Measurements from ENCODE around the gene ZNF598. TPM values are rescaled to one million over a fixed set of nuclear protein-coding genes. Genes with fewer than 3 reads are reported as not detected.
A peak's percentile ranks its signal among the peaks of the same experiment; 100 is the strongest.

Gene ZNF598
- total and polyA plus RNA-seq, 2 of the 13 experiments (the other 11 are each of a cell fraction or from before 2014, with no cell fraction given) = 13.5 to 14.2 TPM

DNA sequence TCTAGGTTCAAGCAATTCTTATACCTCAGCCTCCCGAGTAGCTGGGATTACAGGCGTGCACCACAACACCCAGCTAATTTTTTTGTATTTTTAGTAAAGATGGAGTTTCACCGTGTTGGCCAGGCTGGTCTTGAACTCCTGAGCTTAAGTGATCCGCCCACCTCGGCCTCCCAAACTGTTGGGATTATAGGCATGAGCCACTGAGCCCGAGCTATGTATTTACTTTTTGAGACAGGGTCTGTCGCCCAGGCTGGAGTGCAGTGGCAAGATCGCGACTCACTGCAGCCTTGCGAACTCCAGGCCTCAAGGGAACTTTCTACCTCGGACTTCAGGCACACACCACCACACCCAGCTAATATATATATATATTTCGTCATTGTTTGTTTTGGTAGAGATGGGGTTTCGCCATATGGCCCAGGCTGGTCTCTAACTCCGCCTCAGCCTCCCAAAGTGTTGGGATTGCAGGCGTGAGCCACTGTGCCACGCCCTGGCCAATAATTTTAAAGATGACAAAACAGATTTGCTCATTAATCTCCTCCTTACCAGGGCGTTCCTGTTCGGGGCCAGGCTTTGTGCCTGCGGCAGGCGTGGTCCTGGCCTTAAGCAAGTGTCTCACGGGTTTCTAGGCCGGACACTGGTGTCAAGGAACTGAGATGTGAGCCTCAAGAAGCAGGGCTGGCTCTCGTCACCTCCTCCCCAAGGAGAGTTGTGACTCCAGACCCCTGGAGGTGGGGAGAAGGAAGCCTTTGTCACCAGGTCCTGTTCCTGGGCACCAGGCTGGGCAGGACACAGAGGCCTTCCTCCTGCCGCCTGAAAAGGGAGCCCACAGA lies 5.7 kb upstream of the ZNF598 start (continued):
- TF ChIP-seq CBX5 (CRISPR knock-in tag; IDR thresholded peaks at IDR 0.05; ENCODE audit: borderline replicate concordance) (no peak), ZMAT3 (CRISPR knock-in tag; conservative IDR thresholded peaks at IDR 0.05) (no peak), ZNF672 (CRISPR knock-in tag; IDR thresholded peaks at IDR 0.05) (no peak), MEIS1 (CRISPR knock-in tag; IDR thresholded peaks at IDR 0.05; ENCODE audit: borderline replicate concordance) (no peak), PHF21A (CRISPR knock-in tag; IDR thresholded peaks at IDR 0.05) (peak; percentile 14; the same call in 1 of the 2 replicates), MYC (CRISPR knock-in tag; IDR thresholded peaks at IDR 0.05; ENCODE audit: borderline replicate concordance) (peak; percentile 29; the same call in 1 of the 2 replicates), SAP130 (CRISPR knock-in tag; IDR thresholded peaks at IDR 0.05; ENCODE audit: low read depth) (peak; percentile 50), RCOR2 (CRISPR knock-in tag; IDR thresholded peaks at IDR 0.05) (0 out of 2 replicates have a peak, but pooled peaks have one; percentile 32), RAD21 (CRISPR knock-in tag; IDR thresholded peaks at IDR 0.05) (no peak), AHR (CRISPR knock-in tag; IDR thresholded peaks at IDR 0.05) (no peak), MAFG (CRISPR knock-in tag; IDR thresholded peaks at IDR 0.05) (no peak), ETV5 (CRISPR knock-in tag; IDR thresholded peaks at IDR 0.05; ENCODE audit: borderline replicate concordance) (no peak), ZBTB7A (CRISPR knock-in tag; IDR thresholded peaks at IDR 0.05) (no peak), ZNF567 (CRISPR knock-in tag; IDR thresholded peaks at IDR 0.05; ENCODE audit: borderline replicate concordance) (no peak), SNRNP70 (IDR thresholded peaks at IDR 0.05; ENCODE audit: low read depth, low read length) (no peak), RBM39 (IDR thresholded peaks at IDR 0.05; ENCODE audit: low read depth, low read length, poor library complexity, severe bottlenecking) (no peak), ZFP36L2 (CRISPR knock-in tag; IDR thresholded peaks at IDR 0.05) (no peak), GLI4 (CRISPR knock-in tag; IDR thresholded peaks at IDR 0.05; ENCODE audit: borderline replicate concordance) (no peak)
- TF ChIP-seq, protein P1, sequence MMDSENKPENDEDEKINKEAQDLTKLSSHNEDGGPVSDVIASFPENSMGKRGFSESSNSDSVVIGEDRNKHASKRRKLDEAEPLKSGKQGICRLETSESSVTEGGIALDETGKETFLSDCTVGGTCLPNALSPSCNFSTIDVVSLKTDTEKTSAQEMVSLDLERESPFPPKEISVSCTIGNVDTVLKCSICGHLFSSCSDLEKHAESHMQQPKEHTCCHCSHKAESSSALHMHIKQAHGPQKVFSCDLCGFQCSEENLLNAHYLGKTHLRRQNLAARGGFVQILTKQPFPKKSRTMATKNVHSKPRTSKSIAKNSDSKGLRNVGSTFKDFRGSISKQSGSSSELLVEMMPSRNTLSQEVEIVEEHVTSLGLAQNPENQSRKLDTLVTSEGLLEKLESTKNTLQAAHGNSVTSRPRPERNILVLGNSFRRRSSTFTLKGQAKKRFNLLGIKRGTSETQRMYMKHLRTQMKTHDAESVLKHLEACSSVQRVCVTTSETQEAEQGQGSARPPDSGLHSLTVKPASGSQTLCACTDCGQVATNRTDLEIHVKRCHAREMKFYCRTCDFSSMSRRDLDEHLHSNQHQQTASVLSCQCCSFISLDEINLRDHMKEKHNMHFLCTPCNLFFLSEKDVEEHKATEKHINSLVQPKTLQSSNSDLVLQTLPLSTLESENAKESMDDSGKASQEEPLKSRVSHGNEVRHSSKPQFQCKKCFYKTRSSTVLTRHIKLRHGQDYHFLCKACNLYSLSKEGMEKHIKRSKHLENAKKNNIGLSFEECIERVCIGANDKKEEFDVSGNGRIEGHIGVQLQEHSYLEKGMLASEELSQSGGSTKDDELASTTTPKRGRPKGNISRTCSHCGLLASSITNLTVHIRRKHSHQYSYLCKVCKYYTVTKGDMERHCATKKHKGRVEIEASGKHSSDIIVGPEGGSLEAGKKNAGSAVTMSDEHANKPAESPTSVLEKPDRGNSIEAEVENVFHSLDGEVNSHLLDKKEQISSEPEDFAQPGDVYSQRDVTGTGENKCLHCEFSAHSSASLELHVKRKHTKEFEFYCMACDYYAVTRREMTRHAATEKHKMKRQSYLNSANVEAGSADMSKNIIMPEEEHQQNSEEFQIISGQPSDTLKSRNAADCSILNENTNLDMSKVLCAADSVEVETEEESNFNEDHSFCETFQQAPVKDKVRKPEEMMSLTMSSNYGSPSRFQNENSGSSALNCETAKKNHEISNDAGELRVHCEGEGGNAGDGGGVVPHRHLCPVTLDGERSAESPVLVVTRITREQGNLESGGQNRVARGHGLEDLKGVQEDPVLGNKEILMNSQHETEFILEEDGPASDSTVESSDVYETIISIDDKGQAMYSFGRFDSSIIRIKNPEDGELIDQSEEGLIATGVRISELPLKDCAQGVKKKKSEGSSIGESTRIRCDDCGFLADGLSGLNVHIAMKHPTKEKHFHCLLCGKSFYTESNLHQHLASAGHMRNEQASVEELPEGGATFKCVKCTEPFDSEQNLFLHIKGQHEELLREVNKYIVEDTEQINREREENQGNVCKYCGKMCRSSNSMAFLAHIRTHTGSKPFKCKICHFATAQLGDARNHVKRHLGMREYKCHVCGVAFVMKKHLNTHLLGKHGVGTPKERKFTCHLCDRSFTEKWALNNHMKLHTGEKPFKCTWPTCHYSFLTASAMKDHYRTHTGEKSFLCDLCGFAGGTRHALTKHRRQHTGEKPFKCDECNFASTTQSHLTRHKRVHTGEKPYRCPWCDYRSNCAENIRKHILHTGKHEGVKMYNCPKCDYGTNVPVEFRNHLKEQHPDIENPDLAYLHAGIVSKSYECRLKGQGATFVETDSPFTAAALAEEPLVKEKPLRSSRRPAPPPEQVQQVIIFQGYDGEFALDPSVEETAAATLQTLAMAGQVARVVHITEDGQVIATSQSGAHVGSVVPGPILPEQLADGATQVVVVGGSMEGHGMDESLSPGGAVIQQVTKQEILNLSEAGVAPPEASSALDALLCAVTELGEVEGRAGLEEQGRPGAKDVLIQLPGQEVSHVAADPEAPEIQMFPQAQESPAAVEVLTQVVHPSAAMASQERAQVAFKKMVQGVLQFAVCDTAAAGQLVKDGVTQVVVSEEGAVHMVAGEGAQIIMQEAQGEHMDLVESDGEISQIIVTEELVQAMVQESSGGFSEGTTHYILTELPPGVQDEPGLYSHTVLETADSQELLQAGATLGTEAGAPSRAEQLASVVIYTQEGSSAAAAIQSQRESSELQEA (CRISPR knock-in tag; IDR thresholded peaks at IDR 0.05; ENCODE audit: not compliant biosample characterization) = no peak
- TF ChIP-seq, protein P2, sequence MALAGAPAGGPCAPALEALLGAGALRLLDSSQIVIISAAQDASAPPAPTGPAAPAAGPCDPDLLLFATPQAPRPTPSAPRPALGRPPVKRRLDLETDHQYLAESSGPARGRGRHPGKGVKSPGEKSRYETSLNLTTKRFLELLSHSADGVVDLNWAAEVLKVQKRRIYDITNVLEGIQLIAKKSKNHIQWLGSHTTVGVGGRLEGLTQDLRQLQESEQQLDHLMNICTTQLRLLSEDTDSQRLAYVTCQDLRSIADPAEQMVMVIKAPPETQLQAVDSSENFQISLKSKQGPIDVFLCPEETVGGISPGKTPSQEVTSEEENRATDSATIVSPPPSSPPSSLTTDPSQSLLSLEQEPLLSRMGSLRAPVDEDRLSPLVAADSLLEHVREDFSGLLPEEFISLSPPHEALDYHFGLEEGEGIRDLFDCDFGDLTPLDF (CRISPR knock-in tag; IDR thresholded peaks at IDR 0.05) = no peak
- TF ChIP-seq, protein P3, sequence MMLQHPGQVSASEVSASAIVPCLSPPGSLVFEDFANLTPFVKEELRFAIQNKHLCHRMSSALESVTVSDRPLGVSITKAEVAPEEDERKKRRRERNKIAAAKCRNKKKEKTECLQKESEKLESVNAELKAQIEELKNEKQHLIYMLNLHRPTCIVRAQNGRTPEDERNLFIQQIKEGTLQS (CRISPR knock-in tag; IDR thresholded peaks at IDR 0.05) = 0 out of 2 replicates have a peak, but pooled peaks have one; percentile 42

Data from HepG2 (cell line).